CD14-positive monocyte (primary cell): ENCODE data around the gene TTLL11. TPM values are rescaled to one million over a fixed set of nuclear protein-coding genes. Genes with fewer than 3 reads are reported as not detected.

ENCODE experiments used
- DNase-seq, 3 donors: peaks; one replicate each; pipeline ENCODE4 v3.0.0-alpha.2; 2011 to 2022
- H2AFZ ChIP-seq: 2 replicates; pipeline ENCODE4 v1.6.0; 2012; ENCODE audit warnings: mild to moderate bottlenecking, low read depth, low read length, inconsistent platforms; ENCODE audit not compliant: insufficient read depth, poor library complexity, severe bottlenecking
- H3K27ac ChIP-seq, 2 donors: 1 replicate in 1 of 2; 2 replicates in 1 of 2; pipeline ENCODE4 v1.5.1; 2012 to 2013; ENCODE audit warnings: low read length in 2 of 2, control low read depth in 1 of 2, inconsistent platforms in 1 of 2, low read depth in 1 of 2, mild to moderate bottlenecking in 1 of 2
- H3K27me3 ChIP-seq, 2 donors: one replicate each; pipeline versions ENCODE4 v1.6.0 to v1.6.1; 2011 to 2013; ENCODE audit warnings: low read length in 2 of 2; ENCODE audit not compliant: control insufficient read depth in 2 of 2, insufficient read depth in 2 of 2
- H3K36me3 ChIP-seq, 2 donors: replicated peaks in 1 of 2; 1 replicate in 1 of 2; 2 replicates in 1 of 2; pipeline versions ENCODE4 v1.5.1 to v1.6.1; 2012 to 2013; ENCODE audit warnings: low read length in 2 of 2, control low read depth in 1 of 2, inconsistent platforms in 1 of 2, mild to moderate bottlenecking in 1 of 2; ENCODE audit not compliant: insufficient read depth in 2 of 2, control insufficient read depth in 1 of 2
- H3K4me1 ChIP-seq, 2 donors: 1 replicate in 1 of 2; 2 replicates in 1 of 2; pipeline versions ENCODE4 v1.5.1 to v1.6.1; 2012 to 2013; ENCODE audit warnings: low read length in 2 of 2, control low read depth in 1 of 2, inconsistent platforms in 1 of 2, mild to moderate bottlenecking in 1 of 2, moderate library complexity in 1 of 2; ENCODE audit not compliant: insufficient read depth in 2 of 2, control insufficient read depth in 1 of 2
- H3K4me2 ChIP-seq: replicated peaks from 2 replicates; pipeline ENCODE3; 2012; ENCODE audit warnings: low read length, moderate library complexity, mild to moderate bottlenecking; ENCODE audit not compliant: poor library complexity, severe bottlenecking; ENCODE audit errors: extremely low read depth
- H3K4me3 ChIP-seq, 3 experiments: fragments of 200-600 bp in 1 of 3; sonication (generic) in 1 of 3; replicated peaks in 1 of 3; 1 replicate in 2 of 3; 2 replicates in 1 of 3; pipeline ENCODE4 v1.5.1; 2011 to 2013; ENCODE audit warnings: low read length in 3 of 3, mild to moderate bottlenecking in 3 of 3, control low read depth in 2 of 3, low read depth in 2 of 3, inconsistent platforms in 1 of 3, moderate library complexity in 1 of 3
- H3K79me2 ChIP-seq: 2 replicates; pipeline ENCODE4 v1.6.0; 2012; ENCODE audit warnings: mild to moderate bottlenecking, control low read depth, inconsistent platforms, low read length, moderate library complexity; ENCODE audit not compliant: insufficient read depth
- H3K9ac ChIP-seq: 2 replicates; pipeline ENCODE4 v1.6.0; 2017; ENCODE audit warnings: low read length, mild to moderate bottlenecking; ENCODE audit not compliant: insufficient read depth, poor library complexity, severe bottlenecking
- H3K9me3 ChIP-seq, 2 donors: replicated peaks in 1 of 2; 1 replicate in 1 of 2; 2 replicates in 1 of 2; pipeline versions ENCODE4 v1.5.1 to v1.6.1; 2012 to 2013; ENCODE audit warnings: low read length in 2 of 2, control low read depth in 1 of 2; ENCODE audit not compliant: control insufficient read depth in 1 of 2, insufficient read depth in 1 of 2
- H4K20me1 ChIP-seq: 2 replicates; pipeline ENCODE4 v1.6.0; 2012; ENCODE audit warnings: mild to moderate bottlenecking, low read length, control low read depth, moderate library complexity; ENCODE audit not compliant: insufficient read depth
- H3K27ac Mint-ChIP-seq, 7 donors: one replicate each; pipeline ENCODE4 v1.8.0; 2020; ENCODE audit warnings: mild to moderate bottlenecking in 7 of 7, mixed read lengths in 7 of 7, moderate library complexity in 6 of 7, inconsistent platforms in 2 of 7
- H3K27me3 Mint-ChIP-seq, 3 donors: one replicate each; pipeline ENCODE4 v1.8.0; 2021 to 2022; ENCODE audit warnings: low read depth in 3 of 3, mild to moderate bottlenecking in 3 of 3, mixed read lengths in 3 of 3, moderate library complexity in 3 of 3, inconsistent platforms in 1 of 3
- H3K36me3 Mint-ChIP-seq, 2 donors: one replicate each; pipeline ENCODE4 v1.8.0; 2020; ENCODE audit warnings: mixed read lengths in 2 of 2, inconsistent platforms in 1 of 2, mild to moderate bottlenecking in 1 of 2
- H3K4me1 Mint-ChIP-seq: one replicate; pipeline ENCODE4 v1.8.0; 2020; ENCODE audit warnings: mild to moderate bottlenecking, mixed read lengths
- H3K4me3 Mint-ChIP-seq, 2 donors: one replicate each; pipeline ENCODE4 v1.8.0; 2020; ENCODE audit warnings: mild to moderate bottlenecking in 2 of 2, mixed read lengths in 2 of 2, moderate library complexity in 1 of 2
- H3K9me3 Mint-ChIP-seq, 7 donors: one replicate each; pipeline ENCODE4 v1.8.0; 2020 to 2022; ENCODE audit warnings: mixed read lengths in 7 of 7, mild to moderate bottlenecking in 6 of 7, moderate library complexity in 6 of 7, inconsistent platforms in 2 of 7
- WGBS: methylation state at CpG from one replicate; pipeline ENCODE4 v1.1.5; 2013; ENCODE audit warnings: missing lambda C conversion rate; ENCODE audit not compliant: insufficient coverage; 5-methylcytosine and 5-hydroxymethylcytosine counted together
- intact Hi-C, 2 donors: fragments of 100-400 bp; cut with micrococcal nuclease; formaldehyde crosslinking; loops; one replicate each; pipeline versions ENCODE4 v1.15.0 to v1.15.1; 2023
- polyA plus RNA-seq, 3 donors: library from polyadenylated mRNA; depleted of rRNA in 1 of 3; unstranded in 2 of 3; stranded (reverse) in 1 of 3; fragments of 300-500 nt in 2 of 3; fragments of >200 nt in 1 of 3; fragmentation: Illumina TruSeq in 2 of 3; gene quantifications; 1 replicate in 2 of 3; 2 replicates in 1 of 3; pipeline ENCODE4 v1.2.3, GENCODE V29; 2012 to 2021
- TF ChIP-seq, protein P1 (sequence below): fragments of 200-600 bp; IDR thresholded peaks from one replicate; pipeline ENCODE4 v1.8.0; 2022; ENCODE audit warnings: antibody characterized with exemption, mild to moderate bottlenecking

The TTLL11 gene
- polyA plus RNA-seq, 3 donors, result 2.9 to 3.5 (median 3.1) TPM

DNA sequence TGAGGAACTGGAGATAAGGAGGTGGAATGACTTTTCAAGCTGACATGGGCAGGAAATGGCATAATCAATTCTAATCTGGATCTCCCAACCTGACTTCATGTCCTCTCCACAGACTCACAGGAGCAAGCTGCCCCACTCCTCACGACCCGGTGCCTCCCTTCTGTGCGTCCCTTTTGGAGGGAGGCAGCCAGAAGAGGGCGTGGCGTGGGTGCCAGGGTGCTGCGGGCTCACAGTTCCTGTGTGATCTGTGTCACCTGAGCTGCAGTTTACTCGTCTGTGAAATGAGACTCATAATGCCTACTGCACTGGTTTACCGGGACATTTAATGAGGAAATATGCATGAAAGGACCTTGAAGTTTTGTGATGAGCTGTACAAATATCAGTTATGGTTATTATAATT, 234.3 kb downstream of the TTLL11 start:
- TF ChIP-seq, protein P1, sequence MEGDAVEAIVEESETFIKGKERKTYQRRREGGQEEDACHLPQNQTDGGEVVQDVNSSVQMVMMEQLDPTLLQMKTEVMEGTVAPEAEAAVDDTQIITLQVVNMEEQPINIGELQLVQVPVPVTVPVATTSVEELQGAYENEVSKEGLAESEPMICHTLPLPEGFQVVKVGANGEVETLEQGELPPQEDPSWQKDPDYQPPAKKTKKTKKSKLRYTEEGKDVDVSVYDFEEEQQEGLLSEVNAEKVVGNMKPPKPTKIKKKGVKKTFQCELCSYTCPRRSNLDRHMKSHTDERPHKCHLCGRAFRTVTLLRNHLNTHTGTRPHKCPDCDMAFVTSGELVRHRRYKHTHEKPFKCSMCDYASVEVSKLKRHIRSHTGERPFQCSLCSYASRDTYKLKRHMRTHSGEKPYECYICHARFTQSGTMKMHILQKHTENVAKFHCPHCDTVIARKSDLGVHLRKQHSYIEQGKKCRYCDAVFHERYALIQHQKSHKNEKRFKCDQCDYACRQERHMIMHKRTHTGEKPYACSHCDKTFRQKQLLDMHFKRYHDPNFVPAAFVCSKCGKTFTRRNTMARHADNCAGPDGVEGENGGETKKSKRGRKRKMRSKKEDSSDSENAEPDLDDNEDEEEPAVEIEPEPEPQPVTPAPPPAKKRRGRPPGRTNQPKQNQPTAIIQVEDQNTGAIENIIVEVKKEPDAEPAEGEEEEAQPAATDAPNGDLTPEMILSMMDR, result no peak
- Histone ChIP-seq H3K27me3 (no peaks in the 10 kb centered on the region), H3K9ac (no peak overlapping the region), H3K27ac (no peak overlapping the region), H3K79me2 (no peaks in the 10 kb centered on the region), H3K9me3 (no peaks in the 10 kb centered on the region), H2AFZ (no peak overlapping the region), H3K4me2 (no peak overlapping the region), H4K20me1 (no peaks in the 10 kb centered on the region), H3K36me3 (no peaks in the 10 kb centered on the region), H3K4me1 (no peaks in the 10 kb centered on the region), H3K4me3 (no peak overlapping the region)
- Mint-ChIP-seq H3K27me3 (peaks cover 0 to 3% (median 0%) of the 10 kb centered on the region in 3 donors), H3K9me3 (no peaks in the 10 kb centered on the region), H3K27ac (no peak overlapping the region), H3K36me3 (no peaks in the 10 kb centered on the region), H3K4me3 (no peak overlapping the region), H3K4me1 (no peaks in the 10 kb centered on the region)
- intact Hi-C loops, result no loop called here
- DNase-seq, result no peak
- 89% methylated on average over 6 of the region's 8 CpGs for WGBS

DNA sequence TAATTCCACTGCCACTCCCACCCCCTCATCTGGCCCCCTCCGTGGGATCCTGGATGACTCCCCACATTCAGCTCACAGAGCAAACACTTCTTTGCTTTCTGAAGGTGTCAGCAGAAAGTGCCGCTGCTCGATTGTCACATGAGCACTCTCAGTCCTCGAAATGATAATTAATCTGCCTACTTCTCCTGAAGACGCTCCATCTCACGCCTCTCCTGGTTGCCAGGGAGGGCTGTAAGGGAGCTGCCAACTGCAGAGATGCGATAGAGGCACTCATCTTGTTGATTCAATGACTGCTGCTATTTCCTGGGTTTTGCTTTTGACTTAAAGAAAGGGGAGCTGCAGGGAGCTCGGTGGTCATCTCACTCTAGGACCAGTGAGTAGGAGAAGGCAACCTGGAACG, 235.2 kb downstream of the TTLL11 start:
- Histone ChIP-seq H3K9ac (no peak overlapping the region), H3K36me3 (no peaks in the 10 kb centered on the region), H3K9me3 (no peaks in the 10 kb centered on the region), H3K27ac (no peak overlapping the region), H3K4me2 (no peak overlapping the region), H4K20me1 (no peaks in the 10 kb centered on the region), H3K27me3 (no peaks in the 10 kb centered on the region), H3K79me2 (no peaks in the 10 kb centered on the region), H3K4me1 (no peaks in the 10 kb centered on the region), H3K4me3 (no peak overlapping the region), H2AFZ (no peak overlapping the region)
- Mint-ChIP-seq H3K36me3 (no peaks in the 10 kb centered on the region), H3K4me1 (no peaks in the 10 kb centered on the region), H3K27me3 (peaks cover 0 to 2% (median 0%) of the 10 kb centered on the region in 3 donors), H3K4me3 (no peak overlapping the region), H3K9me3 (no peaks in the 10 kb centered on the region), H3K27ac (no peak overlapping the region)
- 93% methylated on average over 6 of the region's 9 CpGs for WGBS
- no peak for DNase-seq
- intact Hi-C loops, result no loop called here
- TF ChIP-seq, protein P1, result no peak
